Muscle of back (tissue), 11 donors: ENCODE results near the gene EZH1. TPM values are rescaled to one million over a fixed set of nuclear protein-coding genes. Genes with fewer than 3 reads are reported as not detected.
"Not testable (repeated sequence)": the region's sequence is repeated elsewhere in the genome, so short reads cannot be mapped to it uniquely, and the experiment has no call there.

ENCODE experiments used
- DNase-seq, 3 donors: peaks; one replicate each; pipeline versions ENCODE4 v3.0.0 to v3.0.0-alpha.2; 2013
- polyA plus RNA-seq, 10 donors: library from polyadenylated mRNA; unstranded; fragments of 120-200 nt; gene quantifications; one replicate each; pipeline ENCODE4 v1.2.1, GENCODE V29; 2013; ENCODE audit not compliant: insufficient read length in 10 of 10

The EZH1 gene
- polyA plus RNA-seq, 10 donors, result 15.5 to 31.4 (median 19.0) TPM

GRCh38 chr17:42670789-42671657 is 73.8 kb downstream of the EZH1 start:
- no peak for DNase-seq

DNA sequence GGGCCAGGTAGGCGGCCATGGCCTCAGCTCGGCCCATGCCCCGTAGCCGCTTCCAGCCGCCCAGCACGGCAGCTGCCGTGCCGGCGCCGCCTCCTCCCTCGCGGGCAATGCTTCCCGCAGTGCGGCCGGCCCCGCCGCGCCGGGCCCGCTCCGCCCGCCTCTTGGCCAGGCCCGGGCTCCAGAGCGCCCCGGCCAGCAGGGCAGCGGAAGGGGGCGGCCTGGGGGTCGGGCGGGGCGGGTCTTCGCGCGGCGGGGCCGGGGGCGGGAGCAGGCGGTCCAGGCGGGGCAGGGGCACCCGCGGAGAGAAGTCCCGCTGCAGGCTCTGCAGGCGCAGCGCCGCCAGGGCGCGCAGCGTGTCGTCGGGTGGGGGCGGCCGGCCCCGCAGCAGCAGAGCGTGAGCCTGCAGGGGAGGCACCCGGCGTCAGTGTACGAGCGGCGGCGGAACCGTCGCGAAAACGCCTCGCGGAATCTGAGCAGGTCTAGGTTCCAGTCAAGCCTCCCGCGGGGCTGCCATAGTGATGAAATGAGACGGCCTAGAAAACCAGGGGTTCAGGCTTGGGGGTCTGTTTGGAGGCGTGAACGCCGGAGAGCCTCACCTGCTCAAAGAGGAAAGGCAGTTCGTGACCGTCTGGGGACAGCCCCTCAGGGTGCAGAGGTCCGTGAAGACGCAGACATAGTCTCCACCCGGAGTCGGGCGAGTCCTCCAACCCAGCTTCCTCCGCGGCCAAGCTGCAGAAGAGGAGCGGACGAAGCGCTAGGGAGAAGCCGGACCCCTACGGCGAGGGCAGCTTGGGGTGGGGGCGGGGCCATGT is 74.7 kb downstream of the EZH1 start:
- DNase-seq, result no peak

DNA sequence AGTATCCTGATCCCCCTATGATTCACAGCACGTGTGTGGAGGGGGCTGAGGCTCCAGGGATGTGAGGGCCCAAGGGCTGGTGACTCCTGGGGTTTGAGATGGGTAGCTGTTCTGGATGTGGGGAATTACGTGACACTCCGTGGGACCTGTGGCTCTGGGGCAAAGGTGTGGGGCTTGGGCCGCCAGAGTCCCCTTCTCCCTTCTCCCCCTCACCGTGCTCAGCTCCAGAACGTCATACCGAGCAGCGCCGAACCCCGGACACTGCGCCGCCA is 75.2 kb downstream of the EZH1 start:
- DNase-seq, result no peak

DNA sequence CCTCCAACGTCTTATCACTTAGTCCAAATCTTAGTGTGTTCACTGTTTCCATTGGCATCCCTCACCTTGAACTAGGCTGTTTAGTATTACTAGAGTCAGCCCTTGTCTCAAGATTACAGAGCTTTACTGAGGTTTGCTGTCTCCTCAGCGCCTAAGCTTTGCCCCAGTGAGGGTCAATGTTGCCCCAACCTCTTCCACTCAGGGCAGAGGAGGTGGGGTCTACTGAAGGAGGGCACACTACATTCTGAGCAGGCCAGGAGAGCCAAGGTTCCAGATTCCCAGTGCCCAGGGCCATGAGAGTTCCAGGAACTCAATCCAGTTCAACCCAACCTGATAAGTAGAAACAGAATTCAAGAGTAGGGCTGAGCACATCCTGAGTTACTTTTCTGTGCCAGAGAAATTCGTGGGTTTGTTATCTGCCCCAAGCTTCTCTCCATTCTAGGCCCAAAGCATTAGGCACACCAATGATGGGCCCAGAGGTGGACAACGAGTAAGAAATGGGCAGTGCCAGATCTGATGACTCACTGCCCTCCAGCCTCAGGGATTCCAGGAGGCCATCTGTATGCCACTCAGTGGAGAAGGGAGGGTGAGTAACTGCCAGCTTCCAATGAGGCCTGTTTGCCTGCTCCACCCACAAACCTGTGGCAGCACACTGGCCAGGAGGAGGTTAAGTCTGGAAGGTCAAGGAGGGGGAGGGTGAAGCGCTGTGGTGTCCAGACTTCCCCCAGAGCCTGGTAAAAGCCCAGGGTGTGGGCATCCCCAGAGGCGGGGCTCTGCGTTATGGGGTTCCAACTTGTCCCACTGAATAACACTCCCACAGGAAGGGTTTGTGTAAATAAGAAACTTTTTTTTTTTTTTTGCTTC is 77.5 kb downstream of the EZH1 start:
- no peak for DNase-seq

DNA sequence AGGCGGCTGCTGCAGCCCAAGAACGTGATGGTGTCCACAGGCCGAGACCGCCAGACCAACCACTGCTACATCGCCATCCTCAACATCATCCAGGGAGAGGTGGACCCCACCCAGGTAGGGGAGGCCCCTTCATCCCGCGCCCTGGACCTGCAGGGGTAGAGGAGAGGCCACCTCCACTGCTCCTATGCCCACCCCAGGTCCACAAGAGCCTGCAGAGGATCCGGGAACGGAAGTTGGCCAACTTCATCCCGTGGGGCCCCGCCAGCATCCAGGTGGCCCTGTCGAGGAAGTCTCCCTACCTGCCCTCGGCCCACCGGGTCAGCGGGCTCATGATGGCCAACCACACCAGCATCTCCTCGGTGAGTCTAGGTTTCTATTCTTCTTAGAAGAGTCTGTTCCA is 78.7 kb downstream of the EZH1 start:
- DNase-seq, result not testable (repeated sequence)

- DNase-seq, result no peak
Observed at GRCh38 chr17:42665581-42666001, 79.2 kb downstream of the EZH1 start.

DNA sequence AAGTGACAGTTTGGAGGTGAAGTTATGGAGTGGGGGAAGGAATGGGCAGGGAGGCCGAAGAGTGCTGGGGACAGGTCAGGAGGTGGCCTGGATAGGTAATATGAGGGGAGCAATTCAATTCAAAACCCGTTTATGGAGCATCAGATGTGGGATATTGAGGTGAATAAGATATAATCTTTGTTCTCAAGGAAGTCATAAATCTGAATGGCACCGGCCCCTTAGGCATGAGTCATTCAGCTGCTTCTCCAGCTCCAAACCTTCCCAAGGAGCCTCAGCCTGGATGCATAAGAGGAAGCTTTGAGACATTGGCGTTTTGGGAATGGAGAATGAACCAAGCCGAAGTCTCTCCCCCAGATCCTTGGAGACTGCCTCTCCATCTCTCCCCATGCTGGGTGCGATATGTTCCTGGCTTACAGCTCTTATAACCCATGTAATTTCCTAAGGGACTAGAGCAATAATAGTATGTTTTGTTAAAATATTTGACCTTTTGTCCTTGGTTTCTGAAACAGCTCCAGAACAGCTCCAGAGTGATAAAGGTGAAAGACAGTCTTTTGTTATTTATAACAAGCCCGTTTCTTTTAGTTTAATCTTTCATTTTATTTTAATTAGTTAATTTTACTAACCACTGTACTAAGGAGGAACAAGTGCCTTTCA is 84.0 kb downstream of the EZH1 start:
- no peak for DNase-seq

DNA sequence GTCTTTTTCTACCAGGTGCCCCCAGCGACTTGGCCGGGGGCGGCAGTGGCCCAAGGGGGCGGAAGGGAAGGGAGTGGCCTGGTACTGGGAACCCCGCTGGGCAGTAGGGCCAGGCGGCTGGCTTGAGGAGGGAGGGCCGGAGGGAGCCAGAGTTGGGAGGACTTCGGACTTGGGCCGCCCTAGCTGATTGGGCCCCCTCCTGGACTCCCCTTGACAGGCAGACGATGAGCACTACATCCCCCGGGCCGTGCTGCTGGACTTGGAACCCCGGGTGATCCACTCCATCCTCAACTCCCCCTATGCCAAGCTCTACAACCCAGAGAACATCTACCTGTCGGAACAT is 84.9 kb downstream of the EZH1 start:
- not testable (repeated sequence) for DNase-seq

DNA sequence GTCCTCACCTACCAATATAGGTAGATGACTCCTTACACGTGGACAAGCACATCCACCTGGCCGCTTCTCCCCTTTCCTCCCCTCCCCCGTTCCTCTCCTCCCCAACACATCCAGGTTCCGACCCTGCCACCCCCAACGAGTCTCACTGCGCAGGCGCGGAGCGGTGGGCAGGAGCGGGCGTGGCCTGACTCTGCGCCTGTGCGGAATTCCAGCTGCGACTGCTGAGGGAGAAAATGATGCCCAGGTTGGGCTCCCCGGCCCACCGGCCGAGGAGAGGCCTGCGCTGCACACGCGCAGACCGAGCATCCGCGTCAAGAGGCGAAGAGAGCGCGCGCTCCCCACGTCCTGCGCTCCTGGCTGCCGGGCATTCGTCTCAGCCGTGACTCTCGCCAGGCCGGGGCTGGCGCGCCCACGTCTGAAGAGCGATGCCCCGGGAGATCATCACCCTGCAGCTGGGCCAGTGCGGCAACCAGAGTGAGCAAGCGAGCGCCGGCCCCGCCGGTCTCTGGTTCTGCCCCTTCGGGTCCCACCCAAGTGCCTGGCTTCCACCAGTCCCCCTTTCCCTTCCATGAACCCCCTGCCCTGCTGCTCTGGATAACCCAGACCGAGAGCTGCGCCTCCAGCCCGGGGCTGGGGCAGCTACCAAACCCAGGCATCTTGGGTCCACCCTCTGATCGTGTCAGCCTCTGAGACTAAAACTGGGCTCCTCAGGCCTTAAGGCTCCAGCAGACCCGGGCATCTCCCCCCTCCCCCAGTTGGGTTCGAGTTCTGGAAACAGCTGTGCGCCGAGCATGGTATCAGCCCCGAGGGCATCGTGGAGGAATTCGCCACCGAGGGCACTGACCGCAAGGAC is 85.5 kb downstream of the EZH1 start, which contains the start of gene TUBG2:
Gene TUBG2 (plus strand): TSS at position 206 of the 853 bp plus-strand sequence. CDS start 220 bp downstream, at position 426.
- DNase-seq, result peak; percentile 88 to 95 (median 92)

- no peak for DNase-seq
Observed at GRCh38 chr17:42657824-42658588, 86.8 kb downstream of the EZH1 start.

DNA sequence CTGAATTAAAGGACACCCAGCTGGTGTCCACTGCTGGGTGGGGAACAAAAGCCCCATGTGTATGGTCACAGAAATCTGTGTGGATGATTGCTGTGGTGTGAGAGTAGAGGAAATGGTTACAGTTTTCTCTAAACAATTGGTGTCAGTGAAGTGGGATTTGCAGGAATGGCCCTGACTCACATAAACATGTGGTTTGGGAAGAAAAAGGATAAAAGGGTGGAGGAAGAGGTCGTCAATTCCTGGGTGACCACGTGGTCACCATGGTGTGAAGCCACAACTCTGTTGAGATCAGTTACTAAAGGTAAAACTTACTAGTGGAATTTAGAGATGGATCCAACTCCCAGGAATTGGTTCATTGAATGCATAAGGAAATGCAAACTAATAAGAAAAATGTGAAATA is 89.3 kb downstream of the EZH1 start:
- DNase-seq, result no peak

- peak; percentile 81 to 94 (median 88) for DNase-seq
Observed at GRCh38 chr17:42653179-42654124, 91.4 kb downstream of the EZH1 start.

DNA sequence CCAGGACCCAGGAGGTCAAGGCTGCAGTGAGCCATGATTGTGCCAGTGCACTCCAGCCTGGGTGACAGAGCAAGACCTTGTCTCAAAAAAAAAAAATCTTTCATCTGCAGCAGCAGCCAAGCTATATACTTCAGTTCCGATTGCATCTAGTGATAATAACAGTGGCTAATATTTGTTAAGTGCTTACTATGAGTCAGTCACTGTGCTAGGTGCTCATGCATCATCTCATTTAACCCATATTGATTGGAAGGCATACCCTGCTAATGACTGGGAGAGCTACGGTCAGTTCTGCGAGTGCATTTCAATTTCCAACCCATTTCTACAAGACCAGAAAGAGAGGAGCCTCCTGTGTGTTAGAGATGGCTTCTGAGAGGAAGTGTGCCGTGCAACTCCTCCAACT is 93.4 kb downstream of the EZH1 start:
- no peak for DNase-seq

Other genes with a start within 250 kb of the EZH1 start
- gene NAGLU, start 208.8 kb downstream of the EZH1 start, polyA plus RNA-seq, result 10 to 100 TPM; 15.2 to 21.4 (median 17.5) TPM
- gene HSD17B1, start 192.1 kb downstream of the EZH1 start, polyA plus RNA-seq, result 1 to 10 TPM; 1.7 to 3.6 (median 2.6) TPM
- 10 to 100 TPM; 20.0 to 29.7 (median 27.1) TPM for gene COASY, start 182.9 kb downstream of the EZH1 start, polyA plus RNA-seq
- 10 to 100 TPM; 33.4 to 42.9 (median 38.5) TPM for gene MLX, start 177.9 kb downstream of the EZH1 start, polyA plus RNA-seq
- 10 to 100 TPM in 3 of 10 donors, 1 to 10 TPM in 7; 7.7 to 14.6 (median 9.5) TPM for gene PSMC3IP, start 167.3 kb downstream of the EZH1 start, polyA plus RNA-seq
- 10 to 100 TPM; 26.0 to 36.0 (median 32.1) TPM for gene RETREG3, start 135.7 kb downstream of the EZH1 start, polyA plus RNA-seq
- 10 to 100 TPM; 29.7 to 39.5 (median 34.5) TPM for gene TUBG1, start 135.4 kb downstream of the EZH1 start, polyA plus RNA-seq
- 10 to 100 TPM in 9 of 10 donors, 1 to 10 TPM in 1; 9.7 to 21.2 (median 12.6) TPM for gene TUBG2, start 85.8 kb downstream of the EZH1 start, polyA plus RNA-seq
- gene PLEKHH3, start 68.0 kb downstream of the EZH1 start, polyA plus RNA-seq, result 10 to 100 TPM; 23.6 to 41.7 (median 35.5) TPM
- gene CCR10, start 63.2 kb downstream of the EZH1 start, polyA plus RNA-seq, result 1 to 10 TPM in 7 of 10 donors, under 1 TPM in 3; 0.71 to 2.1 (median 1.6) TPM
- gene CNTNAP1, start 62.5 kb downstream of the EZH1 start, polyA plus RNA-seq, result 10 to 100 TPM; 10.2 to 15.7 (median 11.9) TPM
- gene RAMP2, start 16.2 kb upstream of the EZH1 start, polyA plus RNA-seq, result 10 to 100 TPM; 56.8 to 86.9 (median 73.2) TPM
- 10 to 100 TPM; 26.0 to 38.5 (median 31.9) TPM for gene VPS25, start 28.4 kb upstream of the EZH1 start, polyA plus RNA-seq
- 1 to 10 TPM in 3 of 10 donors, under 1 TPM in 7; 0.31 to 1.3 (median 0.54) TPM for gene WNK4, start 35.6 kb upstream of the EZH1 start, polyA plus RNA-seq
- 10 to 100 TPM; 48.5 to 61.5 (median 57.3) TPM for gene COA3, start 53.7 kb upstream of the EZH1 start, polyA plus RNA-seq
- 1 to 10 TPM in 3 of 10 donors, under 1 TPM in 7; 0.46 to 1.5 (median 0.74) TPM for gene CNTD1, start 53.8 kb upstream of the EZH1 start, polyA plus RNA-seq
- gene BECN1, start 79.2 kb upstream of the EZH1 start, polyA plus RNA-seq, result 10 to 100 TPM; 38.4 to 54.3 (median 46.2) TPM
- gene PSME3, start 88.4 kb upstream of the EZH1 start, polyA plus RNA-seq, result 10 to 100 TPM; 47.7 to 71.6 (median 55.8) TPM
- gene AOC2, start 99.5 kb upstream of the EZH1 start, polyA plus RNA-seq, result 1 to 10 TPM in 2 of 10 donors, under 1 TPM in 8; 0.59 to 1.4 (median 0.77) TPM
- 10 to 100 TPM; 15.8 to 25.3 (median 17.4) TPM for gene AOC3, start 106.2 kb upstream of the EZH1 start, polyA plus RNA-seq
- under 1 TPM in 1 of 10 donors, not detected in 9; 0.35 TPM for gene G6PC1, start 155.8 kb upstream of the EZH1 start, polyA plus RNA-seq
- 10 to 100 TPM; 45.0 to 69.9 (median 48.3) TPM for gene AARSD1, start 219.4 kb upstream of the EZH1 start, polyA plus RNA-seq
- 10 to 100 TPM; 46.0 to 82.2 (median 70.7) TPM for gene PTGES3L, start 235.0 kb upstream of the EZH1 start, polyA plus RNA-seq
- gene RUNDC1, start 235.5 kb upstream of the EZH1 start, polyA plus RNA-seq, result 1 to 10 TPM; 6.0 to 8.9 (median 7.5) TPM